22Rv1 (cell line): ENCODE measurements around the gene OGDH.

ENCODE experiments used
- ZFX ChIP-seq: fragments of 450-650 bp; IDR thresholded peaks from 2 replicates; pipeline ENCODE4 v1.6.1; 2017; ENCODE audit warnings: antibody characterized with exemption, borderline replicate concordance
- TF ChIP-seq, protein P1 (sequence below): fragments of 450-650 bp; IDR thresholded peaks from 2 replicates; pipeline ENCODE4 v1.5.1; 2017; ENCODE audit warnings: mild to moderate bottlenecking

DNA sequence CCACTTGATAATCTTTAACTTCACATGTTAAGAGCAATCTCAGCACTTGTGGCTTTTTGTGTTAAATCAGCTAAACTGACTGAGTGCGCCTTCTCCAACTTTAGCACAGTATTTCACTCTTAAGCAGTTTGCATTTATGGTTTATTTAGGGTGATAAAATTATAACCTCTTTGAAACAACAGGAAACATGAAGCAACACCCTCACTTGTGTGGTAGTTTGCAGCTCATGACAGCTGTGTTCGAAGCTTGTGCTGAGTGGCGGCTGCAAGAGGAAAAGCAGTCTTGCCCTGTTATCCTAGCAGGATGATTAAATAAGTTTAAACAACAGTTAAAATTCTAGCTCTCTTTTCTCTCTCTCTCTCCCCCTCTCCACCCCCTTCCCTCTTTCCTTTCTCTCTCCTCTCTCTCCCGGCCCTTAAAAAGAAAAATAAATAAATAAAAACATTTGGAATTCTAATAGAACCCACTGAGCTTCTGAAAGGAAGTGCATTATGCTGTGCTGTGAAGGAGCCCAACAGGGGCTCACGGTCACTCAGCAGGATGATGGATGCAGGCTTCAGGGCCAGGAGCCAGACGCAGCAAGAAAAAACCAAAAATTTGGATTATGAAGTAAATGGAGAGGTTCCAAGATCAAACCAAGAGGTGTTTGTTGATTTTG, 25.2 kb downstream of the OGDH start:
- TF ChIP-seq, protein P1, sequence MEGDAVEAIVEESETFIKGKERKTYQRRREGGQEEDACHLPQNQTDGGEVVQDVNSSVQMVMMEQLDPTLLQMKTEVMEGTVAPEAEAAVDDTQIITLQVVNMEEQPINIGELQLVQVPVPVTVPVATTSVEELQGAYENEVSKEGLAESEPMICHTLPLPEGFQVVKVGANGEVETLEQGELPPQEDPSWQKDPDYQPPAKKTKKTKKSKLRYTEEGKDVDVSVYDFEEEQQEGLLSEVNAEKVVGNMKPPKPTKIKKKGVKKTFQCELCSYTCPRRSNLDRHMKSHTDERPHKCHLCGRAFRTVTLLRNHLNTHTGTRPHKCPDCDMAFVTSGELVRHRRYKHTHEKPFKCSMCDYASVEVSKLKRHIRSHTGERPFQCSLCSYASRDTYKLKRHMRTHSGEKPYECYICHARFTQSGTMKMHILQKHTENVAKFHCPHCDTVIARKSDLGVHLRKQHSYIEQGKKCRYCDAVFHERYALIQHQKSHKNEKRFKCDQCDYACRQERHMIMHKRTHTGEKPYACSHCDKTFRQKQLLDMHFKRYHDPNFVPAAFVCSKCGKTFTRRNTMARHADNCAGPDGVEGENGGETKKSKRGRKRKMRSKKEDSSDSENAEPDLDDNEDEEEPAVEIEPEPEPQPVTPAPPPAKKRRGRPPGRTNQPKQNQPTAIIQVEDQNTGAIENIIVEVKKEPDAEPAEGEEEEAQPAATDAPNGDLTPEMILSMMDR: no peak
- TF ChIP-seq ZFX: no peak
